ENCODE results near the gene RHOG. TPM values are rescaled to one million over a fixed set of nuclear protein-coding genes. Genes with fewer than 3 reads are reported as not detected.

Gene RHOG
- total RNA-seq, 2 experiments from 2014 or later: 101 to 106 TPM

DNA sequence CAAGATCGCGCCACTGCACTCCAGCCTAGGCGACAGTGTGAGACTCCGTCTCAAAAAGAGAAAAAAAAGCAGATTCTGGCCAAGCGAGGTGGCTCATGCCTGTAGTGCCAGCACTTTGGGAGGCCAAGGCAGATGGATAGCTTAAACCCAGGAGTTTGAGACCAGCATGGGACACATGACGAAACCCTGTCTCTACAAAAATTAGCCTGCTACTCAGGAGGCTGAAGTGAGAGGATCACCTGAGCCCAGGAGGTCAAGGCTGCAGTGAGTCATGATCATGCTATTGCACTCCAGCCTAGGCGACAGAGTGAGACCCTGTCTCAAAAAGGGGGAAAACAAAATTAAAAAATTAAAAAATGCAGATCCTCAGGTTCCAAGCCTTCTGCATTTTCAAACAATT is 18.4 kb downstream of the RHOG start:
- TF ChIP-seq, protein P1, sequence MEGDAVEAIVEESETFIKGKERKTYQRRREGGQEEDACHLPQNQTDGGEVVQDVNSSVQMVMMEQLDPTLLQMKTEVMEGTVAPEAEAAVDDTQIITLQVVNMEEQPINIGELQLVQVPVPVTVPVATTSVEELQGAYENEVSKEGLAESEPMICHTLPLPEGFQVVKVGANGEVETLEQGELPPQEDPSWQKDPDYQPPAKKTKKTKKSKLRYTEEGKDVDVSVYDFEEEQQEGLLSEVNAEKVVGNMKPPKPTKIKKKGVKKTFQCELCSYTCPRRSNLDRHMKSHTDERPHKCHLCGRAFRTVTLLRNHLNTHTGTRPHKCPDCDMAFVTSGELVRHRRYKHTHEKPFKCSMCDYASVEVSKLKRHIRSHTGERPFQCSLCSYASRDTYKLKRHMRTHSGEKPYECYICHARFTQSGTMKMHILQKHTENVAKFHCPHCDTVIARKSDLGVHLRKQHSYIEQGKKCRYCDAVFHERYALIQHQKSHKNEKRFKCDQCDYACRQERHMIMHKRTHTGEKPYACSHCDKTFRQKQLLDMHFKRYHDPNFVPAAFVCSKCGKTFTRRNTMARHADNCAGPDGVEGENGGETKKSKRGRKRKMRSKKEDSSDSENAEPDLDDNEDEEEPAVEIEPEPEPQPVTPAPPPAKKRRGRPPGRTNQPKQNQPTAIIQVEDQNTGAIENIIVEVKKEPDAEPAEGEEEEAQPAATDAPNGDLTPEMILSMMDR (IDR thresholded peaks at IDR 0.05): no peak
- ATAC-seq (ENCODE audit: poor library complexity) (no peak), DNase-seq (no peak)
- Mint-ChIP-seq H3K27me3 (no peaks in the 10 kb centered on the region), H3K4me1 (ENCODE audit: low read depth) (peaks cover 33% of the 10 kb centered on the region), H3K4me3 (no peak overlapping the region), H3K9me3 (no peaks in the 10 kb centered on the region), H3K36me3 (ENCODE audit: low read depth) (peaks cover 28% of the 10 kb centered on the region), H3K27ac (no peak overlapping the region)
- Histone ChIP-seq H3K36me3 (ENCODE audit: insufficient read depth, low read length) (peaks cover 20% of the 10 kb centered on the region), H3K4me3 (ENCODE audit: low read length) (no peak overlapping the region), H3K27ac (ENCODE audit: low read depth in 1 of 2, low read length in 2 of 2) (no peak overlapping the region), H3K27me3 (ENCODE audit: control insufficient read depth in 1 of 2, insufficient read depth in 2 of 2, low read length in 2 of 2) (no peaks in the 10 kb centered on the region), H3K9me3 (ENCODE audit: control insufficient read depth in 1 of 2, insufficient read depth in 1 of 2, low read length in 2 of 2) (no peaks in the 10 kb centered on the region), H3K4me1 (ENCODE audit: insufficient read depth, low read length) (peaks cover 24% of the 10 kb centered on the region)
- ChIA-PET POLR2A (interaction anchor here (1.8 to 2.4 kb wide), 3 partner anchors 15 to 32 kb away, joined by 8 to 16 read pairs (median 8); partner anchors contain the start of gene RHOG), CTCF (interaction anchor here (2.0 kb wide), 1 partner anchor 32 kb away, joined by 9 read pairs; the partner anchor contains the start of gene STIM1)
- intact Hi-C loops (cut with DNase I, micrococcal nuclease): no loop called here

DNA sequence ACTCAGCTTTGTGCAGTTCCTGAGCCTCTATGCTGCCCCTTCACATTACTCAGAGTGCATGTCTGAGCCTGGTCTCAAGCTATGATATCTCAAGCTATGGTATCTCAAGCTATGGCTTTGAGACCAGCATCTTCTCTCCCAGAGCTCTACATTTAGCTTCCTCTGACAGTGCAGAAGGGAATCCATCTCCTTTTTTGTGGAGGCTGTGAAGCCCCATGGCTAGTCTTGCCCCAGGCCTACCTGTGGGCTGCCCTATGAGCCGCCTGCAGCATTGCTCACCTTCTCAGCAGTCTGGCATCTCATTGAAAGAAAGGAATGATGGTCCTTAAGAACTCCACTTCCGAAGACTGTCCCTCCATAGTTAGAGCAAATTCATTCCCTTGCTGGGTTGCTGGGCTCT is 19.8 kb downstream of the RHOG start:
- peaks cover 15% of the 10 kb centered on the region for H3K36me3 Mint-ChIP-seq (ENCODE audit: low read depth)
- Histone ChIP-seq H3K9me3 (ENCODE audit: control insufficient read depth in 1 of 2, insufficient read depth in 1 of 2, low read length in 2 of 2) (no peaks in the 10 kb centered on the region), H3K4me1 (ENCODE audit: insufficient read depth, low read length) (peaks cover 24% of the 10 kb centered on the region), H3K27me3 (ENCODE audit: control insufficient read depth in 1 of 2, insufficient read depth in 2 of 2, low read length in 2 of 2) (no peaks in the 10 kb centered on the region), H3K36me3 (ENCODE audit: insufficient read depth, low read length) (peaks cover 7% of the 10 kb centered on the region), H3K4me3 (ENCODE audit: low read length) (no peak overlapping the region), H3K27ac (ENCODE audit: low read depth in 1 of 2, low read length in 2 of 2) (no peak overlapping the region)
- no peak for ATAC-seq (ENCODE audit: poor library complexity)
- H3K4me1 Mint-ChIP-seq (ENCODE audit: low read depth): peaks cover 20% of the 10 kb centered on the region
- no peaks in the 10 kb centered on the region for H3K9me3 Mint-ChIP-seq
- H3K27me3 Mint-ChIP-seq: no peaks in the 10 kb centered on the region
- DNase-seq: no peak
- intact Hi-C loops (cut with DNase I, micrococcal nuclease): no loop called here
- no peak overlapping the region for H3K4me3 Mint-ChIP-seq
- TF ChIP-seq, protein P1 (IDR thresholded peaks at IDR 0.05): no peak
- H3K27ac Mint-ChIP-seq: no peak overlapping the region
- ChIA-PET POLR2A (interaction anchor here (0.7 to 2.4 kb wide), 3 partner anchors 16 to 34 kb away, joined by 3 to 8 read pairs (median 8); partner anchors contain the start of gene STIM1), CTCF (interaction anchor here (1.5 to 2.5 kb wide), 2 partner anchors 13 to 23 kb away, joined by 4 to 11 read pairs; partner anchors contain the start of gene PGAP2)

DNA sequence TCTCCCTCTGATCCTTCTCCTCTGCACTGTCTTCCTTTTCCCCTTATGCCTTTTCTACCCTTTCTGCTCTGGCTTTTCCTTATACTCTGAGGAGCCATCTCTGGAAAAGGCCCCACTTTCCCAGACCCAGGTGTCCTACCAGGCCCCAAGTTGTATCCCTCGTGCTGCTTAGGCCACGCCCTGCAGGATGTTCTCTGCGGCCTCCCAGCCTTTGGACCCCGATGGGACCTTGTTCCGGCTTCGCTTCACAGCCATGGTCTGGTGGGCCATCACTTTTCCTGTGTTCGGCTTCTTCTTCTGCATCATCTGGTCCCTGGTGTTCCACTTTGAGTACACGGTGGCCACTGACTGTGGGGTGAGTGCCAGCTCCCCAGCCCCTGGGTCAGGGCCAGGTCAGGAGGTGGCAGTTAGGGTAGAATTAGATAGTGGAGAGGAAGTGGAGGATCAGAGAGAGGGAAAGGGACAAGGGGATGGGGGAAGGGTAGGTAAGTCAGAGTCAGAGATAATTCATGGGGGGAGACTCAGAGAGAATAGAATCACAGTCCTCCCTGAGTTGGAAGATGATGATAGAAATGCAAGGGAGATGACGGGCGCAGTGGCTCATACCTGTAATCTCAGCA is 23.5 kb downstream of the RHOG start:
- TF ChIP-seq, protein P1 (IDR thresholded peaks at IDR 0.05): no peak
- ATAC-seq (ENCODE audit: poor library complexity) (no peak), DNase-seq (no peak)
- Mint-ChIP-seq H3K27me3 (no peaks in the 10 kb centered on the region), H3K4me3 (no peak overlapping the region), H3K27ac (no peak overlapping the region), H3K4me1 (ENCODE audit: low read depth) (no peaks in the 10 kb centered on the region), H3K36me3 (ENCODE audit: low read depth) (no peaks in the 10 kb centered on the region), H3K9me3 (no peaks in the 10 kb centered on the region)
- CTCF ChIA-PET: no interaction called here
- intact Hi-C loops (cut with DNase I, micrococcal nuclease): no loop called here
- POLR2A ChIA-PET: interaction anchor here (1.0 to 1.5 kb wide), 2 partner anchors 17 to 38 kb away, joined by 3 to 5 read pairs; partner anchors contain the start of gene STIM1
- no peaks in the 10 kb centered on the region for H3K9me3 ChIP-seq (ENCODE audit: control insufficient read depth in 1 of 2, insufficient read depth in 1 of 2, low read length in 2 of 2)
- no peaks in the 10 kb centered on the region for H3K27me3 ChIP-seq (ENCODE audit: control insufficient read depth in 1 of 2, insufficient read depth in 2 of 2, low read length in 2 of 2)
- H3K27ac ChIP-seq (ENCODE audit: low read depth in 1 of 2, low read length in 2 of 2): no peak overlapping the region
- peaks cover 4% of the 10 kb centered on the region for H3K4me1 ChIP-seq (ENCODE audit: insufficient read depth, low read length)
- no peaks in the 10 kb centered on the region for H3K36me3 ChIP-seq (ENCODE audit: insufficient read depth, low read length)
- no peak overlapping the region for H3K4me3 ChIP-seq (ENCODE audit: low read length)

All from CD4-positive, alpha-beta T cell (primary cell).